Large intestine (tissue), 3 donors: ENCODE data around the gene GDPD4. TPM values are rescaled to one million over a fixed set of nuclear protein-coding genes. Genes with fewer than 3 reads are reported as not detected.

Source experiments
- DNase-seq, 2 donors: peaks; one replicate each; pipeline versions ENCODE4 v3.0.0 to v3.0.0-alpha.2; 2013
- H3K27ac ChIP-seq: one replicate; pipeline ENCODE4 v1.5.1; 2013; ENCODE audit warnings: low read length
- H3K27me3 ChIP-seq: 2 replicates; pipeline ENCODE4 v1.6.1; 2013; ENCODE audit warnings: low read length; ENCODE audit not compliant: control insufficient read depth, insufficient read depth
- H3K36me3 ChIP-seq: 2 replicates; pipeline ENCODE4 v1.6.1; 2013; ENCODE audit warnings: low read length; ENCODE audit not compliant: control insufficient read depth, insufficient read depth
- H3K4me1 ChIP-seq: one replicate; pipeline ENCODE4 v1.6.1; 2013; ENCODE audit warnings: low read length; ENCODE audit not compliant: control insufficient read depth, insufficient read depth
- H3K4me3 ChIP-seq: one replicate; pipeline ENCODE4 v1.5.1; 2013; ENCODE audit warnings: low read length
- H3K9me3 ChIP-seq: one replicate; pipeline ENCODE4 v1.6.1; 2013; ENCODE audit warnings: mild to moderate bottlenecking, low read depth, low read length, moderate library complexity; ENCODE audit not compliant: control insufficient read depth
- WGBS: methylation state at CpG from one replicate; pipeline ENCODE4 v1.1.5; 2013; ENCODE audit warnings: low lambda C conversion rate; ENCODE audit not compliant: insufficient coverage; 5-methylcytosine and 5-hydroxymethylcytosine counted together
- polyA plus RNA-seq: library from polyadenylated mRNA; unstranded; fragments of 120-200 nt; gene quantifications from one replicate; pipeline ENCODE4 v1.2.1, GENCODE V29; 2013

Gene GDPD4
- polyA plus RNA-seq, 1 donor, result 5.1 TPM

- H3K27ac ChIP-seq, result no peak overlapping the region
Measured at GRCh38 chr11:77175021-77175842, 126.3 kb downstream of the GDPD4 start.

GRCh38 chr11:77174559-77174958 lies 126.9 kb downstream of the GDPD4 start:
- Histone ChIP-seq H3K36me3 (peaks cover 42% of the 10 kb centered on the region), H3K4me1 (peaks cover 18% of the 10 kb centered on the region), H3K4me3 (no peak overlapping the region), H3K27me3 (no peaks in the 10 kb centered on the region), H3K9me3 (peaks cover under 1% of the 10 kb centered on the region), H3K27ac (no peak overlapping the region)
- DNase-seq, result no peak
- no CpG with 5 or more reads among the region's 16 CpGs for WGBS

More at GRCh38 chr11:77175021-77175842, 126.3 kb downstream of the GDPD4 start:
- WGBS, result no CpG with 5 or more reads among the region's 15 CpGs
- no peak for DNase-seq
- Histone ChIP-seq H3K36me3 (peaks cover 46% of the 10 kb centered on the region), H3K9me3 (peaks cover 2% of the 10 kb centered on the region), H3K27me3 (no peaks in the 10 kb centered on the region), H3K4me1 (peaks cover 18% of the 10 kb centered on the region), H3K4me3 (no peak overlapping the region)

- H3K9me3 ChIP-seq, result no peaks in the 10 kb centered on the region
- H3K4me1 ChIP-seq, result peaks cover 18% of the 10 kb centered on the region
- peaks cover 38% of the 10 kb centered on the region for H3K36me3 ChIP-seq
- H3K4me3 ChIP-seq, result no peak overlapping the region
- no CpG with 5 or more reads among the region's 10 CpGs for WGBS
- no peaks in the 10 kb centered on the region for H3K27me3 ChIP-seq
- DNase-seq, result peak in 1 of 2 donors; percentile 58
- no peak overlapping the region for H3K27ac ChIP-seq
Measured at GRCh38 chr11:77173494-77173893, 128.0 kb downstream of the GDPD4 start.

- Histone ChIP-seq H3K4me1 (peaks cover 18% of the 10 kb centered on the region), H3K27me3 (no peaks in the 10 kb centered on the region), H3K9me3 (no peaks in the 10 kb centered on the region), H3K27ac (no peak overlapping the region), H3K36me3 (peaks cover 37% of the 10 kb centered on the region), H3K4me3 (no peak overlapping the region)
- 100% methylated on average over 3 of the region's 16 CpGs for WGBS
- DNase-seq, result no peak
Measured at GRCh38 chr11:77172666-77172982, 128.9 kb downstream of the GDPD4 start.

GRCh38 chr11:77171885-77172665 lies 129.4 kb downstream of the GDPD4 start:
- no peaks in the 10 kb centered on the region for H3K27me3 ChIP-seq
- DNase-seq, result no peak
- no peak overlapping the region for H3K4me3 ChIP-seq
- peaks cover 40% of the 10 kb centered on the region for H3K36me3 ChIP-seq
- WGBS, result no CpG with 5 or more reads among the region's 20 CpGs
- H3K9me3 ChIP-seq, result no peaks in the 10 kb centered on the region
- H3K4me1 ChIP-seq, result peaks cover 18% of the 10 kb centered on the region
- no peak overlapping the region for H3K27ac ChIP-seq

- H3K9me3 ChIP-seq, result no peaks in the 10 kb centered on the region
- no CpG with 5 or more reads among the region's 8 CpGs for WGBS
- peaks cover 18% of the 10 kb centered on the region for H3K4me1 ChIP-seq
- H3K4me3 ChIP-seq, result no peak overlapping the region
- H3K27me3 ChIP-seq, result no peaks in the 10 kb centered on the region
- peaks cover 40% of the 10 kb centered on the region for H3K36me3 ChIP-seq
- H3K27ac ChIP-seq, result no peak overlapping the region
- no peak for DNase-seq
Measured at GRCh38 chr11:77171254-77171653, 130.2 kb downstream of the GDPD4 start.

GRCh38 chr11:77170107-77170506 lies 131.4 kb downstream of the GDPD4 start:
- H3K27me3 ChIP-seq, result no peaks in the 10 kb centered on the region
- WGBS, result no CpG with 5 or more reads among the region's 5 CpGs
- no peak for DNase-seq
- H3K4me3 ChIP-seq, result no peak overlapping the region
- H3K36me3 ChIP-seq, result peaks cover 44% of the 10 kb centered on the region
- H3K27ac ChIP-seq, result no peak overlapping the region
- H3K4me1 ChIP-seq, result peaks cover 18% of the 10 kb centered on the region
- no peaks in the 10 kb centered on the region for H3K9me3 ChIP-seq

GRCh38 chr11:77167791-77168190 lies 133.7 kb downstream of the GDPD4 start:
- Histone ChIP-seq H3K27ac (no peak overlapping the region), H3K27me3 (no peaks in the 10 kb centered on the region), H3K36me3 (peaks cover 45% of the 10 kb centered on the region), H3K4me1 (peaks cover 6% of the 10 kb centered on the region), H3K9me3 (no peaks in the 10 kb centered on the region), H3K4me3 (no peak overlapping the region)
- WGBS, result 89% methylated on average over 3 of the region's 8 CpGs
- DNase-seq, result no peak

- H3K36me3 ChIP-seq, result peaks cover 51% of the 10 kb centered on the region
- no peaks in the 10 kb centered on the region for H3K9me3 ChIP-seq
- H3K4me1 ChIP-seq, result peaks cover 6% of the 10 kb centered on the region
- H3K27ac ChIP-seq, result no peak overlapping the region
- H3K4me3 ChIP-seq, result no peak overlapping the region
- DNase-seq, result no peak
- no CpG with 5 or more reads among the region's 9 CpGs for WGBS
- no peaks in the 10 kb centered on the region for H3K27me3 ChIP-seq
Measured at GRCh38 chr11:77167111-77167626, 134.3 kb downstream of the GDPD4 start.
